GM18858 (cell line): Measurements from ENCODE around the gene AGMO.

ENCODE experiments used
- ATAC-seq: cut with Tn5 transposase; IDR thresholded peaks from one replicate; pipeline ENCODE4 v1.9.1; 2021; ENCODE audit not compliant: unreplicated experiment

Gene AGMO

DNA sequence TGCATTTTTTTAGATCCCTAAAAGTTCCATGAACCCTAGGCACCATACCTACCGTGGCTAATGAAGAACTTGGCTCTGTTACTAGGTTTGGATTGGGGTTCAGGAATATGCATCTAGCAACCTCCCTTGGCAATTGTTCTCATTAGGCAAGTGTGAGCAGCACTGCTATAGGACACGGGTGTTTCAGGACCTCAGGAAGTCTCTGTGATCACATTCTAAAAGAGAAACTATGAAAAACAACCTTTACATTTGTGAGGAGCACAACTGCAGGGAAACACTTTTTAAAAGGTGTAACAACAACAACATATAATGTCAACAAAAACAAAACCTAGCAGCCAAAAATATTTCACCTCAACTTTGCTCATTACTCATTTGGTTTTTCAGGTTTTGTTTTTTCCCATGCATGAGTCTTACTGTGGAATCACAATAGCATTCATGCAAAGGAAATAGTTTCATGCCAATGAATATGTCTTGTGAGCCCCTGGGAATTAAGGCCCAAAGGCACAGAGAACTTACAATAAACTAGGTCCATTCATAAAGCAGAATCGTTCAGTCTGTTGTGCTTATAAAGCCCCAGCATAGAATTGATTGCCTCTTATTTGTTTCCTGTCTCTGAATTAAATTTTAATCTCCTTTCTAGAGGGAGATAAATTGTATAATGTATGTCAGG lies 403.5 kb downstream of the AGMO start:
- no peak for ATAC-seq
